Ammon's horn (tissue), 1 donor: ENCODE measurements around the gene APBB1IP.
"Not testable (repeated sequence)": the region's sequence is repeated elsewhere in the genome, so short reads cannot be mapped to it uniquely, and the experiment has no call there.

Source experiments
- DNase-seq: peaks from one replicate; pipeline ENCODE4 v3.0.0-alpha.2; 2016; ENCODE audit warnings: low spot score

The APBB1IP gene

GRCh38 chr10:26437637-26438461, at the start of gene APBB1IP:
Gene APBB1IP (plus strand): TSS chr10:26438341. CDS start chr10:26492327, 53,986 bp downstream.
- DNase-seq: peak; percentile 71

- DNase-seq: no peak
These were observed 48.6 kb upstream of the APBB1IP start for GRCh38 chr10:26389533-26389932.

GRCh38 chr10:26391701-26392695, 46.1 kb upstream of the APBB1IP start:
- DNase-seq: peak; percentile 46

- DNase-seq: not testable (repeated sequence)
These were observed 39.8 kb upstream of the APBB1IP start for GRCh38 chr10:26398353-26398752.

GRCh38 chr10:26407406-26407969, 30.7 kb upstream of the APBB1IP start:
- no peak for DNase-seq

GRCh38 chr10:26408858-26409494, 29.2 kb upstream of the APBB1IP start:
- DNase-seq: no peak

- no peak for DNase-seq
These were observed 27.8 kb upstream of the APBB1IP start for GRCh38 chr10:26410356-26410755.

- DNase-seq: no peak
These were observed 25.2 kb upstream of the APBB1IP start for GRCh38 chr10:26412932-26413331.

GRCh38 chr10:26413375-26413774, 24.8 kb upstream of the APBB1IP start:
- DNase-seq: no peak

- DNase-seq: no peak
These were observed 21.0 kb upstream of the APBB1IP start for GRCh38 chr10:26417136-26417535.

- no peak for DNase-seq
These were observed 15.2 kb upstream of the APBB1IP start for GRCh38 chr10:26422977-26423376.

GRCh38 chr10:26423722-26424121, 14.4 kb upstream of the APBB1IP start:
- no peak for DNase-seq

- DNase-seq: peak; percentile 48
These were observed 7.4 kb upstream of the APBB1IP start for GRCh38 chr10:26430641-26431163.

GRCh38 chr10:26432938-26433337, 5.2 kb upstream of the APBB1IP start:
- peak; percentile 18 for DNase-seq

- no peak for DNase-seq
These were observed 2.3 kb upstream of the APBB1IP start for GRCh38 chr10:26435852-26436251.

- no peak for DNase-seq
These were observed 1.3 kb upstream of the APBB1IP start for GRCh38 chr10:26436848-26437247.

- DNase-seq: no peak
These were observed 597 bp downstream of the APBB1IP start for GRCh38 chr10:26438534-26439341.

- no peak for DNase-seq
These were observed 1.4 kb downstream of the APBB1IP start for GRCh38 chr10:26439406-26440087.

- DNase-seq: no peak
These were observed 1.9 kb downstream of the APBB1IP start for GRCh38 chr10:26440088-26440470.
